AG04449 (cell line): ENCODE data around the gene HNRNPCL2.
"Not testable (repeated sequence)": the region's sequence is repeated elsewhere in the genome, so short reads cannot be mapped to it uniquely, and the experiment has no call there.

Experiments
- CTCF ChIA-PET: fragments of 350-600 bp; formaldehyde crosslinking; extraction: SDS; loops from one replicate; lab custom pipeline; 2021; ENCODE audit warnings: antibody characterized with exemption; lab: Yijun Ruan, JAX
- POLR2A ChIA-PET: fragments of 400-600, 350-600 bp; formaldehyde crosslinking; extraction: SDS; loops from one replicate; lab custom pipeline; 2020; ENCODE audit warnings: antibody characterized with exemption, inconsistent platforms; lab: Yijun Ruan, JAX
- DNase-seq: peaks from one replicate; pipeline ENCODE4 v3.0.0-alpha.2; 2010; ENCODE audit warnings: low read depth, low spot score
- H3K4me3 ChIP-seq: 2 replicates; pipeline ENCODE4 v1.5.1; 2011; ENCODE audit warnings: low read depth, mild to moderate bottlenecking, control low read depth, low read length

HNRNPCL2 gene

GRCh38 chr1:13116754-13117153 lies at the start of gene HNRNPCL2:
HNRNPCL2 (minus strand) TSS chr1:13116854; CDS start chr1:13116400, 454 bp downstream.
- H3K4me3 ChIP-seq, DNase-seq, CTCF ChIA-PET, POLR2A ChIA-PET: not testable (repeated sequence)

DNA sequence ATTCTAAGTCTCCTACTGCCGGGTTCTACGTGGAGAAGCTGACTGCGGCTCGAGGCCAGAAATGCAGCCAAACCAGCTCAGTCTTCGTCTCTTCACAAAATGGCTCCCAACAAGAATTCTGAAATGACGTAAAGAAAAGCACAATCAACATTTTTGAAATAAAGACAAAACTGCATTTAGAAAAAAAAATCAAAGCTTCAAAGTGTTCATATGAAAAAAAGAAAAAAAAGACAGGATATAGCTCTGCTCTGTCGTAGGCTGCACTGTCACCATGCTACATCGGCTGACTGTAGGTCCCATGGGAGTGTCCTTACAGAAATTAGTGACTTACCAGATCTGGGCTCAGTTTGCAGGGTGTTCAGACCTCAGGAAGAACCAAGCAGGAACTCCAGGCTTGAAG lies 48.9 kb upstream of the HNRNPCL2 start, which contains the start of gene HNRNPCL4:
TSS of gene HNRNPCL4 (minus strand) at position 101 of the 400 bp plus-strand sequence. CDS start 164 bp downstream, outside the sequence.
- DNase-seq, POLR2A ChIA-PET, H3K4me3 ChIP-seq, CTCF ChIA-PET: not testable (repeated sequence)

GRCh38 chr1:13155909-13156308 lies 39.3 kb upstream of the HNRNPCL2 start, which contains the start of gene PRAMEF26:
PRAMEF26 (minus strand) TSS chr1:13156009; CDS start chr1:13153095, 2,914 bp downstream.
- DNase-seq, POLR2A ChIA-PET, CTCF ChIA-PET, H3K4me3 ChIP-seq: not testable (repeated sequence)

DNA sequence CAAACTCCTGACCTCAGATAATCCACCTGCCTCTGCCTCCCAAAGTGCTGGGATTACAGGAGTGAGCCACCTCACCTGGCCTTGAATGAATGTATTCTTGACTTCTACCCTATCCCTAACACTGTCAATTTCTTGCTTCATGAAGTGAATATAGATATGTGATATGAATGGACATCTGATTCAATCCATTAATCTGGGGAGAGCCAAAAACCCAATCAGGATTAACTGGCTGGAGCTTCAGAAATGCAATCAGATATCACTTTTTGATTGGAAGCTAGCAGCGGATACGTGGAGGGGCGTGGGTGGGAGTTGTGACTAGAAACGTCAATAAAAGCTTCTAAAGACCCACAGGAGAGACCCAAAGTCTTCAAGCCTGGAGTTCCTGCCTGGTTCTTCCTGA lies 46.2 kb downstream of the HNRNPCL2 start, which contains the start of gene PRAMEF25:
TSS of gene PRAMEF25 (plus strand) at position 301 of the 400 bp plus-strand sequence. CDS start 2,920 bp downstream, outside the sequence.
- H3K4me3 ChIP-seq, DNase-seq, CTCF ChIA-PET, POLR2A ChIA-PET: not testable (repeated sequence)
